Measurements from ENCODE around the gene RFX4.

DNA sequence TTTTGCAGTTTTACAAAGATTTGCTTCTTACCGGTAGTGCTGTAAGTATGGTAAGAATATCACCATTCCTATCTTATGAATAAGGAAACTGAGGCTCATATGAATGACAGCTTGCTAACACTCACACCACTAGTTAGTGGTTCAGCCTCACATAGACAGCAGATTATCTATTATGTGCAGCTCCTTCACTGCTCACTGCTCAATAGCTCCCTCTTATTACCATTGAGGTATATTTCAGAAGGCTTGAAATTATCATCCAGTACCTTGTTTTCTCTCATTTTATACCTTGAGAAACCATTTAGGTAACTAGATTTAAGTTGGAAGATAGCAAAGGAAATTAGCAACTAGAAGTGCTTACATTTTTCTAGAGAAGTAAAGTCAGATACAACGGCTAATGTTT lies 207.2 kb downstream of the RFX4 start:
- TF ChIP-seq, protein P1, sequence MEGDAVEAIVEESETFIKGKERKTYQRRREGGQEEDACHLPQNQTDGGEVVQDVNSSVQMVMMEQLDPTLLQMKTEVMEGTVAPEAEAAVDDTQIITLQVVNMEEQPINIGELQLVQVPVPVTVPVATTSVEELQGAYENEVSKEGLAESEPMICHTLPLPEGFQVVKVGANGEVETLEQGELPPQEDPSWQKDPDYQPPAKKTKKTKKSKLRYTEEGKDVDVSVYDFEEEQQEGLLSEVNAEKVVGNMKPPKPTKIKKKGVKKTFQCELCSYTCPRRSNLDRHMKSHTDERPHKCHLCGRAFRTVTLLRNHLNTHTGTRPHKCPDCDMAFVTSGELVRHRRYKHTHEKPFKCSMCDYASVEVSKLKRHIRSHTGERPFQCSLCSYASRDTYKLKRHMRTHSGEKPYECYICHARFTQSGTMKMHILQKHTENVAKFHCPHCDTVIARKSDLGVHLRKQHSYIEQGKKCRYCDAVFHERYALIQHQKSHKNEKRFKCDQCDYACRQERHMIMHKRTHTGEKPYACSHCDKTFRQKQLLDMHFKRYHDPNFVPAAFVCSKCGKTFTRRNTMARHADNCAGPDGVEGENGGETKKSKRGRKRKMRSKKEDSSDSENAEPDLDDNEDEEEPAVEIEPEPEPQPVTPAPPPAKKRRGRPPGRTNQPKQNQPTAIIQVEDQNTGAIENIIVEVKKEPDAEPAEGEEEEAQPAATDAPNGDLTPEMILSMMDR (IDR thresholded peaks at IDR 0.05): no peak
- no peak for TF ChIP-seq POLR2AphosphoS5 (IDR thresholded peaks at IDR 0.05)
